Measurements from ENCODE around the gene TOLLIP. TPM values are rescaled to one million over a fixed set of nuclear protein-coding genes. Genes with fewer than 3 reads are reported as not detected.

TOLLIP gene
- total RNA-seq, 1 experiment from 2014 or later = 32.3 TPM

GRCh38 chr11:1253103-1253485, 56.3 kb downstream of the TOLLIP start:
- Histone ChIP-seq H3K18ac (ENCODE audit: insufficient read length, low read depth, low read length) (no peak overlapping the region), H2BK5ac (ENCODE audit: insufficient read length, low read length) (no peak overlapping the region), H2BK12ac (ENCODE audit: insufficient read length, low read depth, low read length) (no peak overlapping the region), H2BK120ac (ENCODE audit: low read depth, low read length, poor library complexity, severe bottlenecking) (no peak overlapping the region), H3K4me1 (ENCODE audit: insufficient read depth, low read length) (no peaks in the 10 kb centered on the region), H2AK5ac (ENCODE audit: insufficient read length, low read length) (no peak overlapping the region), H3K9me3 (ENCODE audit: control insufficient read depth, low read depth, low read length) (peaks cover 9% of the 10 kb centered on the region), H3K79me1 (ENCODE audit: insufficient read depth, low read depth, low read length, poor library complexity, severe bottlenecking) (no peaks in the 10 kb centered on the region), H4K8ac (replicated peaks; ENCODE audit: insufficient read length, low read depth, low read length) (no peak overlapping the region), H3K27me3 (ENCODE audit: insufficient read depth, low read length) (no peaks in the 10 kb centered on the region), H3K9ac (ENCODE audit: extremely low read depth, insufficient read length, low read length) (no peak overlapping the region), H4K20me1 (ENCODE audit: control insufficient read depth, insufficient read depth, insufficient read length) (no peaks in the 10 kb centered on the region), H3T11ph (ENCODE audit: low read length) (no peak overlapping the region), H3K56ac (ENCODE audit: insufficient read length, low read depth, low read length) (no peak overlapping the region), H3K14ac (ENCODE audit: insufficient read depth, low read length) (no peak overlapping the region), H4K5ac (ENCODE audit: insufficient read length, low read depth, low read length) (no peak overlapping the region), H3K27ac (ENCODE audit: insufficient read length, low read depth, low read length) (no peak overlapping the region), H4K91ac (ENCODE audit: insufficient read length, low read depth, low read length) (no peak overlapping the region), H3K79me2 (ENCODE audit: insufficient read depth, low read length) (no peaks in the 10 kb centered on the region), H2AFZ (ENCODE audit: low read length) (no peak overlapping the region), H3K4ac (ENCODE audit: low read depth, low read length) (no peak overlapping the region), H2BK15ac (ENCODE audit: low read depth, low read length) (no peak overlapping the region), H2BK20ac (ENCODE audit: low read depth, low read length, poor library complexity, severe bottlenecking) (no peak overlapping the region), H3K23ac (ENCODE audit: insufficient read length, low read depth, low read length) (no peak overlapping the region), H3K4me2 (ENCODE audit: insufficient read depth, insufficient read length, low read length) (no peak overlapping the region), H3K23me2 (ENCODE audit: insufficient read length, low read depth, low read length, poor library complexity, severe bottlenecking) (no peaks in the 10 kb centered on the region)
- Mint-ChIP-seq H3K27me3 (ENCODE audit: low read depth) (peaks cover 14% of the 10 kb centered on the region), H3K36me3 (ENCODE audit: insufficient read depth in 1 of 3, low read depth in 3 of 3) (peaks cover 11 to 13% (median 12%) of the 10 kb centered on the region in 3 experiments; a peak in 6 of 7 replicates), H3K4me1 (no peaks in the 10 kb centered on the region; a peak in 1 of 4 replicates), H3K9me3 (peaks cover 38 to 39% of the 10 kb centered on the region in 2 experiments), H3K4me3 (no peak overlapping the region), H3K27ac (no peak overlapping the region)
- no peak for TF ChIP-seq CTCF (conservative IDR thresholded peaks at IDR 0.05)
- no CpG with 5 or more reads among the region's 9 CpGs for WGBS (ENCODE audit: extremely low coverage, insufficient read length, low lambda C conversion rate)
- DNase-seq = no peak

Data from H9 (cell line).